ENCODE data around the gene GRB10.

The GRB10 gene

DNA sequence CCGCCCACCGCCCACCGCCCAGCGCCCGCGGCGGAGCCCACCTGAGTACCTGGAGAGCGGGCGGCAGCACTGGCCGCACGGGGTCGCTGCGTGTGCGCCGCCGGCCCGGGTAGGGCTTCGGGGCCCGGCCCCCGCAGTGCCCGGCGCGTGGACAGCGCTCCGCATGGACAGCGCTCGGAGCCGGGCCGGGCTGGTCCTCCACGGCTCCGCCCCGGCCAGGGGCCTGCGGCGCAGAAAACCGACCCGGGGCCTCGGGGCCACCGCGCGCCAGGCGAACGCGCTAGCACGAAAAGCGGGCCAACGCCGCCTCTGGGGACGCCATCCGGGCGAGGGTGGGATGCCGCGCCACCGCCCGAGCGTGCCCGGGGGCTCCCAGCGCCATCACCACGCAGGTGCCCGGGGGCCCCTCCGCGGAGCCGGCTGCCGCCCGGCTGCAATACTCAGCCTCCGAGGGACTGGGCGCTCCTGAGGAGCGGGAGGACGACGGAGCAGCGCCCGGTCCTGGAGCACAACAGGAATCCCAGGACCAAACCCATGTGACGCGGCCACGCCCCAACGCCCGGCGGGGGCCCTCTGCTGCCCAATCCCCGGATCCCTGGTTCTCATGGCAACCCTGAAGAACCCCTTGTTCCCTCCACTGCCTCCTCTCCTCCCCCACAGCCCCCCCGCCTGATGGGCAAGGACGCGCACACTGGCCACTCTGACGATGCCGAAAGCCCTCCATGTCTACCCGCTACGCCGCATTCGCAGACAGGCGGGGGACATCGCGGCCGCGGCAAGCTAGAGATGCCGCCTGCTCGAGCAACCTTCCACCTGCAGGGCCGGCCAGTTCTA is at the start of gene GRB10:
GRB10 (minus strand) TSS at position 522 of the 834 bp plus-strand sequence. CDS start 50,574 bp downstream, outside the sequence.
- DNase-seq (ENCODE audit: low read depth in 3 of 3): no peak

DNA sequence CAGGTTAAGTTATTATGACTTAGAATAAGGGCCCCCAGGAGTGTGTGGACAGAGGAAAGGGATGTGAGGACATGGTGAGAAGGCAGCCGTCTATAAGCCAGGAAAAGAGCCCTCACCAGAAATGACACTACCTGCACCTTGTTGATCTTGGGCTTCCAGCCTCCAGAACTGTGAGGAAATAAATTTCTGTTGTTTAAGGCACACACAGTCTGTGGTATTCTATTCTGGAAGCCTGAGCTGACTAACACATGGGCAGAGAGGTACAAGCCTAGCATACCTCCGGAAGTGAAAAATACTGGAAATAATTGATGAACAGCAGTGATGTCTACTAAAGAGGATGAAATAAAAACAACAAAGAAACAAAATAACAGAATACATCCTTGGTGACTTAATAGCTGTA is 46.1 kb upstream of the GRB10 start:
- DNase-seq (ENCODE audit: low read depth in 3 of 3): no peak

DNA sequence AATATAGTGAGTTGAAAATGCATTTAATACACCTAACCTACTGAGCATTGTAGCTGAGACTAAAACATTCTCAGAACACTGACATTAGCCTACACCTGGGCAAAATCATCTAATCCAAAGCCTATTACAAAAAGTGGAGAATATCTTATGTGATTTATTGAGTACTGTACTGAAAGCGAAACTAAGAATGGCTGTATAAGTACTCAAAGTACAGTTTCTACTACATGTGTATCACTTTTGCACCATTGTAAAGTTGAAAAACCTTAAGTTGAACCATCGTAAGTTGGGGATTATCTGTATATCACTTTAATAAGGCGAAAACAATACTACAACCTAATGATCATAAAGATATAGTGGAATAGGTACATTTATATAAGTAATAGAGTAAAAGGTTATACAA is 45.4 kb upstream of the GRB10 start:
- DNase-seq (ENCODE audit: low read depth in 3 of 3): no peak

DNA sequence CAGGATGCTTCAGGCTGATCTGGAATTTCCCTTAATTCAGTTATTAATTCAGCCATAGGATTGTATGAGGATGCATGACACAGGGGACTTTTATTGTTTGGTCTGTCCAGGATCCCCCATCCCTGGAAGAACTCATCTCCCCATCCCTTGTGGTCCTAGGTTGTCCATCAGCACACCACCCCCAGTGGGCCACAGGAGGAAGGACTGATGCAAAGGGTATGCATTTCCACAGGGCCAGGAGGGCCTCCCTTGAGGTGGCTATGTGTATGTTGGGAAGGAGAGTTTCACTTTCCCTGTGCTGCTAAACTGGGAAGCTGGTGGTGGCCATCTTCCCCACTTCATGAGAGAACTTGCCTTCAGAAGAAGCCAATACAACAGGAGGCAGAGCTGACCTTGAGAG is 44.6 kb upstream of the GRB10 start:
- DNase-seq (ENCODE audit: low read depth in 3 of 3): no peak

DNA sequence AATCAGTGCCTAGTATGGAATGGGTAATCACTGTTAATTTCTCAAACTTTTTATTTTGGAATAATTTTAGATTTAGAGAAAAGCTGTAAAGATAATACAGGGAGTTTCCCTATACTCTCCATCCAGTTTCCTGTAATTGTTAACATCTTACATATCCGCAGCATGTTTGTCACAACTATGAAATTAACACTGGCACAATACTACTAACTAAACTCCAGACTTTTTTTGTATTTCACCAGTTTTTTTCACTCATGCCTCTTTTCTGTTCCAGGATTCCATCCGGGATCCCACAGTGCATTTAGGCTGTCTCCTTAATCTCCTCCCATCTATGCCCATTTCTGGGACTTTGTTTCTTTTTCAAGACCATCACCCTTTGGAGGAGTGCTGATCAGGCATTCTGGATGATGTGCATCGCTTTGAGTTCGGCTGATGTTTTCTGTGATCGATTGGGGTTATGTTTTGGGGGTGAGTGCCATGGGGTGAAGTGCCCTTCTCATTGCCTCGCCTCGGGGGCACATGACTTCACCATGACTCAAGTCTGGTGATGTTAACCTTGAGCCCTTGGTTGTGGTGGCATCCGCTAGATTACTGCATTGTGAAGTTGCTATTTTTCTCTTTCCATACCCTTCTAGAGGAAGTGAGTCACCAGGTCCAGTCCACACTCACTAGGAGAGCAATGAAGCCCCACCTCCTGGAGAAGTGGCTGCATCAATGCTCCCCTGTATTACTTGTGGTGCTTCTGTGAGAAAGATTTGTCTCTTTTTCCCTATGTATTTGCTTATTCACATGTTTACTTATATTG is 43.9 kb upstream of the GRB10 start:
- DNase-seq (ENCODE audit: low read depth in 3 of 3): no peak

DNA sequence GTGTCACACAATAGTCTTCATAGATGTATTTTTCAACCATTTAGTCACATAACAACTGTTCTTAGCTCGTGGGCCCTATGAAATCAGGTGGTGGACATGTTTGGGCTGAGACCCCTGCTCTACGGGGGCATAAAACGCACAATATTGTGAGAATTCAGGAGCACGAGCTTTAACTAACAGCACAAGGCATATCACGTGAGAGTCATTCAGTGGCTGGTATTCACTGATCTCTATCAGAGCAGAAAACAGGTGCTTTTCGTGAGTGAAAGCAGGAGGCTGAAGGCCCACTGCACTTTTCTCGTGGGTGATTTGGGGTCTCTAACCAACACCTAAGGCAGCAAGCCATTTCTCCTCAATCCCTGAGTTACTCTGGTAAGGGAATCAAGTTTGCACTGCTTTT is 42.8 kb upstream of the GRB10 start:
- DNase-seq (ENCODE audit: low read depth in 3 of 3): no peak

DNA sequence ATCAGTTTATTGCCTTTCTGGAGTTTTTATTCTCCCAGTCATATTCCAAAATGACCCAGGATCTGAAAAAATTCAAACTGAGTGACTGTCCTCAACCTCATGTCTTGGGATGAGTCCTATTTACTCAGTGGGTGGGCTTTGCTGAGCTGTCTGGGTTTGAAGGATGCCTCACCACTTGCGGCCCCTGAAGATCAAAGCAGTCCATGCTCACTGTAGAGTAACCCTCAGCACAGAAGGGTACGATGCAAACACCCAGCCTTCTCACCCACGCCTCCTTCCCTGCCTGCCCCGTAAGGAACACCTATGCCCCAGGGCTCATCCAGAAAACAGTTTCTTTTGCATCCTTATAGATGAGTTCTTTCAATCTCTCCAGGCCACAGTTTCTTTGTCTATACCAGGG is 42.2 kb upstream of the GRB10 start:
- no peak for DNase-seq (ENCODE audit: low read depth in 3 of 3)

DNA sequence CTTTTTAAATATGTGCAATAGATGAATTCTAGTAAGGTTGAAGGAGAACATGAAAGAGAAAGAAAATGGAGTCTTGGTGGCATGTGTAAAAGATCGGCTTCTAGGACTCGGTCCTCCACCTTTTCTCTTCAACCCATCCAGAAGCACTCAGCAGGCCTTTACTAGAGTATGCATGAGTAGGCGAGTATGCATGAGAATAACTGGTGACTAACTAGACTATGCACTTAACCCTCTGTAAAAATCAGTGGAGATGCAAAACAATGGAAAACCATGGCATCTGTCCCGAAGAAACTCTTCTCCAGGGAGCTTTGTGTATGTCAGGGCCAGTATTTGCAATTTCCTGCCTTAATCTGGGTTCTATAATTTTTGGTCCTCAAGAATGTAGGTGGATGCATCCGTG is 40.0 kb upstream of the GRB10 start:
- no peak for DNase-seq (ENCODE audit: low read depth in 3 of 3)

DNA sequence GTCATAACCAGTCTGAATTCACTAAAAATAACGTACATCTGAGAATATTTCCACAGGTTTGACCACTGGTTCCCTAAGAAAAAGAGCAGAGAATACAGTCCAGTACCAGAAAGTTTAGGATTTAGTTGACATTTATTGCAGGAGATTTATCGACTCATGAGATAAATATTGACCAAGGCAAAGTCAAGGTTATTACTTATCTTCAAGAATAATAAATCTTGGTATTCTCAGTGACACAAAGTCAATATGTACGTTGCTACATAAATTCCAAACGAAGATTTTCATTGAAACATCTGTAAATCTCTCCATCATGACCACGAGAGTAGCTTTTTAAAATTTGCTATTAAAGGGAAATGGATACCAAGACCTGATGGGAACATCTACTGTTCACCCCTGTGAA is 39.4 kb upstream of the GRB10 start:
- no peak for DNase-seq (ENCODE audit: low read depth in 3 of 3)

DNA sequence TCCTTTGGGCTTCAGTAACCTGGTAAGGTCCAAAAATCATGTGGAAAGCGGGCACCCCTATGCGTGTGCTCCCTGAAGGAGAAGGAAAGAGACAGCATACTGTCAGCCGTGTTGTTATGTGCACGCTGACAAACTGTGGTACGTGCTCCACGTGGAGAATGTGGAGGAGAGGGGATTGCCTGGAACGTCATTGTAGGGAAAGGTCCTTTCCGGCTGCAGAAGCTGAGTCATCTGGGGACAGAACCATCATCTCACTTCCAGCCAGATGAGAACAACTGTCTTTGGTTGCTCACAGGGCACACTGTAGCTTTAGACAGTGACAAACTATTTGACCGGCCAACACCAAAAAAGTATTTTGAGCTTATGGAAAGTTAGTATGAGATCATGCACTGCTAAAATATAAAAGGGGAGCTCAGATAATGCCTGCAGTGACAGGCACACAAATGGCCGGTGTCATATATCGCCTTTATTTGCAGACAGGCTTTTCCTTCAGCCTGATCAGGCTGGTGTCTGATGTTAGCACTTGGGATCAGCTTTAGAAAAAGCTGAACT is 38.8 kb upstream of the GRB10 start:
- no peak for DNase-seq (ENCODE audit: low read depth in 3 of 3)

DNA sequence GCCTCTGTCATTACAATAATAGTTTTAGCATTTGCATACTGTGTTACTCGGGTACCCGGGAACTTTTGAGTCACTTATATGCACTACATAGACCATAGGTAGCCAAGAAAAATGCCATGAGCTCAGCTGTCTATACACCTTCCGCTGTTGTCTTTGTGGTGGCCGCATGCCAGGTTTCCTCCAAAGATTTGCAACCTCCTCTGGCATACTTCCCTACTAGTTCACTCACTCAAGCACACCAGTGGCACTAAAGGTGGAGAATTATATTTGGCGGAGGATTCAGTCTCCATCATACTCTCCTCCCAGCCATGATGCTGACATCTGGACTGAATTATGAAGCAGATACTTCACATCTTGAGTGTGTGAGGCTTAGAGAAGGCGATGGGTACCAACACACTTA is 35.6 kb upstream of the GRB10 start:
- DNase-seq (ENCODE audit: low read depth in 3 of 3): no peak

DNA sequence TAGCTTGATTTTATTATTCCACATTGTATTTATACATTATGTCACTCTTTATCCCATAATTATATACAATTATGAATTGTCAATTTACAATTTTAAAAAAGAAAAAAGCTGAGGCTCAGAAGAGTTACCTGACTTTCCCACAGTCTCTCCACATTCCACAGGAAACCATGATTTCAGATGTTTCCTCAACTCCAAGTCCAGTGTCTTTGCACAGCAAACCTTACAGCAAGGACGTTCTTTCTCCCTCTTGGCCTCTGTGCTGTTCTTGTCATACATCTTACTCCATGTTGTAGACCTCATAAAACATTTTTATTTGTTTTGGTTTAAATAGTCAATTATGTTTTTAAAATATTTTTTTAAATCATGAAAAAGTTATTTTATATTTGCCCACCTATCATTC is 34.9 kb upstream of the GRB10 start:
- no peak for DNase-seq (ENCODE audit: low read depth in 3 of 3)

DNA sequence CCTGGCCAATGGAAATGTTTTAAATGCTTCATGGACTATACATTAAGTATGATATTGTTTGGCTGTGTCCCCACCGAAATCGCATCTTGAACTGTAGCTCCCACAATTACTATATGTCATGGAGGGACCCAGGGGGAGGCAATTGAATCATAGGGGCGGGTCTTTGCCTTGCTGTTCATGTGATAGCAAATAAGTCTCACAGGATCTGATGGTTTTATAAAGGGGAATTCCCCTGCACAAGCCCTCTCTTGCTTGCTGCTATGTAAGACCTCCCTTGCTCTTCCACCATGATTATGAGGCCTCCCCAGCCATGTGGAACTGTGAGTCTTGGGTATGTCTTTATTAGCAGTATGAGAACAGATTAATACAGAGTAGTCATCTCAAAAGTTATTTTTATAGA is 32.4 kb upstream of the GRB10 start:
- no peak for DNase-seq (ENCODE audit: low read depth in 3 of 3)

DNA sequence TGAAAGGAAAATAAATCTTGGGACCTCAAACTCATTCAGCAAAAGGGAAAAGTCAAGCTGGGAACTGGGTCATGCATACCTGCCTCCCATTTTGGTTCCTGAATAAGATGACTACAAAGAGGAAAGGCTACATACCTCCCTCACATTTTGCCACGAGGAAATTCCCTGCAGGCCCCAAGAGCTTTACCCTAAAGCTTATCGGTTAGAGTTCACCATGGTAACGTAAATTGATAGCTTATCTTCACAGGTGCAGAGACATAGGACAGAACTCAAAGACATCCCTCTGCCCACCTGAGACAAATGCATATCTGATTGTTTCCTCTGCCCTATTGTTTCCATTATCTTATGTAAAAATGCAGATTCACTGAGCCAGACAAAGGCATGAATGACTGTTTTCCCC is 31.5 kb upstream of the GRB10 start:
- DNase-seq (ENCODE audit: low read depth in 3 of 3): no peak

DNA sequence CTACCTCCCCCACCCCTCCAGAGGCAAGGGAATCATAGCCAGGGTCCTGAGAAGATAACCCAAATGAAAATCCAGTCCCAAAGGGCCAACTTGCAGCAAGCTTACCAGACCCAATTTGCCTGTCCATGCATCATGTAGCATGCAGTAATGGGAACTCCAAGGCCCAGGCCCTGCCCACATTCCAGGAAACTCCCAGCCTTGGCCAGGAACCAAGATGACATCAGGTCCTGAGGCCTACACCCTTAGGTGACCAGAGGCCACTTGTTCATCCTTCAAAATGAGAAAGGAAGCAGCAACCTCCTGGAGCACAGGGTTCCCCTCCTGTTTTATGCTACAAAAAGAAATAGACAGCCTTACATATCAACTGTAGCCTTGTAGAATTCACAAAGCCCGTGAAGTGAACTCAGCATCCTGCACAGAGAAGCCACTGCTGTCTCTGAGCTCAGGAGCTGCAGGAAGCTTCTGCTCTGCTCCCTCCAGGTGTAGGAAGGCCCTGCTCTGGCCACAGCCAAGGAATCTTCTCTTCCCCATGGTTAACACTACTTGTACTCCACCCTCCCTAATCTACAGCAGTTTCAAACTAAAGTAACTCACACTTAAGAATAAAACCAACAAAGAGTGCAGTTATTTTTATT is 30.3 kb upstream of the GRB10 start:
- DNase-seq (ENCODE audit: low read depth in 3 of 3): no peak

DNA sequence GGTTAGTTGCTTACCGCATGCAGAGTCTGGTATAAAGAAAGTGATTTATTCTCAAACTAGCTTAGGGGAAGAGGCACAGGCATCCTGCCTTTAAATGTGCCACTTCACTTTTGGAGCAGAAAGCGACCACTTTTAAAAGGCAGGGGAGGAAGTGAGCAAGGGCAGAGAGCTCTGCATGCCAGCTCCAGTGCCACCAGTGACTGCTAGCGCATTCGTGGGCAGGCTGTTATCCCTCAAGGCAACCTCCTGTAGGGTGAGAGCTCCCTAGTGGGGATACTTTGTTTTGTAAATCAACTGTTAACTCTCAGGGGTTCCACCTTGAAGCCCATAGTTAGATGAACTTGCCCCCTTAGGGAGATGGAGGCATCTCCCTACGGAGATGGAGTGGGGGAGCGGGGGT is 29.4 kb upstream of the GRB10 start:
- no peak for DNase-seq (ENCODE audit: low read depth in 3 of 3)

DNA sequence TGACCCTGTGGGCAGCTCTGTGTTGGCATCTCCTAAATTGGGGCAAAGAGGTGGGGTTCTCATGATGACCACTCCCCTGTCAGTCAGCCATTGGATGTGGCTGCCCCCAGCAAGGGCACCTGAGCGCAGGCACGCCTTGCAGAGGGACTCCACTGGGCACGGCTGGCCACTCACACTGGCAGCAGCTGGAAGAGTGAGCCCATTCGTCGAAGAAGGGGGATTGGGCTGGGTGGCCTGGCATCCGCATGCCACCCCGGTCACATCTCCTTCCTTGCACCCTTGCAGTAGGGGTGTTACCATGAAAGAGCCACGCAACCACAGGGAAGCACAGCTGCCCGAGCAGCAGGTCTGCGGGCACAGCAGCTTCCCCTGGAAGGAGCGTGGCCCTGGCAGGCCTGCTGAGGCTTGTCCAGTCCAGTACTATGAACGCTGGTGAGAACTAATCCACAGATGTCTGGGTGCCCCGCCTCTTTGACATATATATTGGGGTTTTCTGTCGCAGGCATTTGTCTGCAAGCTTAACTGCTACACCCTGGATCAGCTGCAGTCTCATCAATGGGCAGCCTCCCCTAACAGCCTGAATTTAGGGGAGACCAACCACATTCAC is 25.7 kb upstream of the GRB10 start:
- no peak for DNase-seq (ENCODE audit: low read depth in 3 of 3)

DNA sequence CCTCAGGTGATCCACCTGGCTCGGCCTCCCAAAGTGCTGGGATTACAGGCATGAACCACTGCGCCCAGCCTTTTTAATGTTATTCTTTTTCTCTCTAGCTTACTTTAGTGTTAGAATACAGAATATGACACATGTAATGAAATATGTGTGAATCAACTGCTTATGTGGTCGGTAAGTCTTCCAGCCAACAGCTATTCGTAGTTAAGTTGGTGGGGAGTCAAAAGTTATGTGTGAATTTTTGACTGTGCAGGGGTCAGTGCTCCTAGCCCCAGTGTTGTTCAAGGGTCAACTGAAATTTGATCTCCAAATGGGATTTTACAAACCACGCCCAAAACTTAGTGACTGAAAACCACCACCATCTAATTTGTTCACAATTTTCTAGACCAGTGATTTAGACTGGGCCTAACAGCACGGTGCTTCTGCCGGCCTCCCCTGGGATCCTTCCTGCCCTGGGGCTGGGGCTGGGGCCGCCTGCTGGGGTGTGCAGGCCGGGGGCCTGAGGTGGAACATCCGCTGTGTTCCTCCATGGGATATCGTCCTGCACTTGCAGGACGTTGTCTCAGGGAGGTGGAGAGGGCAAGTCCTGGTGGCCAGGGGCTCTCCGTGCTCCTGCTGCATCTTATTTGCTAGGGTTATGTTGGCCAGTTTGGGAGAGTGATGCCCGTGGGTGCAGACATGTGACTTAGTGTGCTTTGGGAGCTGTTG is 24.5 kb upstream of the GRB10 start:
- no peak for DNase-seq (ENCODE audit: low read depth in 3 of 3)

DNA sequence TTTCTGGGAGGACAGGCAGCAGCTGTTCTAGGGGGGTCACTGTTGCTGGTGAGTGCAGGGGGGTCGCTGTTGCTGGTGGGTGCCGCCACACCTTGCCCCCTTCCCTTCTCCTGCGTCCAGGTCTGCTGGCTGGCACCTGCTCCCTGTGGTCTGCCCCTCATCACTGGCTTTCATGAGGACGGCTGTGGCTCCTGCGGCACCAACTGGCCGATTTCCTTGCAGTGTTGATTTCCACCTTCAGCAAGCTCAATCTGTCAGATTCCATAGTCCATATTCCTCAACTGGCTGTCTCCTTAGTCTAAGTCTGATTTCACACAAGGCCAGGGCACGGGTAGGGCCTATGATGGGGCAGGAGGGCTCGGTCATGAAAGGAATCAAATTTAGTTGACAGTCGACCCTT is 23.4 kb upstream of the GRB10 start:
- DNase-seq (ENCODE audit: low read depth in 3 of 3): no peak

DNA sequence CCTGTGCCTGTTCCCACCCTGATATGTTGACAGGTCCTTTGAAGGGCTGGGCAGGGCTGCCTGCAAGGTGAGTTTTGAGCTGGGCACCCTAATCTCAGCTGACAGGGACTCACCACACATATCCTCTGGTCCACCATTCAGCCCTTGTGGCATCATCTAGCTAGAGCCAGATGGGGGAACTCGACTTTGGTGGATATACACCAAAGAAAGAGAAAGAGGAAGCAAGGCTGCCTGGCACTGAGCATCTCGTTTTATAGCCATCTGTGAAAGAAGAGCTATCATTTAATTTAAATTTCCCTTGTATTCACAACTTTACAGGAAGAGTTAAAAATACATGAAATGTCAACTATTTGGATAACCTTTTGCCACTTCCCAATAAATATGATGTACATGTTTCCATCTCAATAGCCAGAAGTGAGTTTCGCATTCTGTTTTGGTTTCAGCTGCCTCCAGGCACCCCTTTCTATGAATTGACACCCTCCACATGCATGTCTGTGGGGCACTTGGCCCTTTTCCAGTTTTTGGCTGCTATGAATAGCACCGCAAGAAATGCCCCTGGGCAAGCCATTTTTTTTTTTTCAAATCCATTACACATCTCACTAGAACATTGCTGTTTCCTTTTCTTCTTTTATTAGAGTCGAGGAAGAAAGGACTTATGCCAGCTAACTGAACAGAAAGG is 22.9 kb upstream of the GRB10 start:
- no peak for DNase-seq (ENCODE audit: low read depth in 3 of 3)

Data from stimulated activated CD4-positive, alpha-beta T cell treated with anti-CD3 and anti-CD28 coated beads, TNF-alpha, amount 100 ng/mL, for 4 hours (primary cell).